Colonic mucosa (tissue), 4 donors: Measurements from ENCODE around the gene CARD6. TPM values are rescaled to one million over a fixed set of nuclear protein-coding genes. Genes with fewer than 3 reads are reported as not detected.

ENCODE experiments used
- DNase-seq: peaks from one replicate; pipeline ENCODE4 v3.0.0-alpha.2; 2020
- H3K27ac ChIP-seq: fragments of 200-600 bp; one replicate; pipeline ENCODE4 v1.8.0; 2021
- H3K27me3 ChIP-seq: fragments of 200-600 bp; one replicate; pipeline ENCODE4 v1.8.0; 2021
- H3K36me3 ChIP-seq: fragments of 200-600 bp; one replicate; pipeline ENCODE4 v1.8.0; 2021
- H3K4me1 ChIP-seq: fragments of 200-600 bp; one replicate; pipeline ENCODE4 v1.8.0; 2021; ENCODE audit warnings: mild to moderate bottlenecking
- H3K4me3 ChIP-seq: fragments of 200-600 bp; one replicate; pipeline ENCODE4 v1.8.0; 2021
- H3K9ac ChIP-seq, 2 donors: one replicate each; pipeline ENCODE4 v1.7.0; 2013; ENCODE audit warnings: control low read depth in 2 of 2, low read depth in 2 of 2, low read length in 2 of 2
- H3K9me3 ChIP-seq: fragments of 200-600 bp; one replicate; pipeline ENCODE4 v1.8.0; 2021
- intact Hi-C: fragments of 100-400 bp; cut with DNase I; formaldehyde crosslinking; loops from one replicate; pipeline ENCODE4 v1.14.1; 2022
- total RNA-seq, 2 donors: library from RNA; stranded (reverse); fragmentation: NEBNext Ultra II Directional in 1 of 2; extraction: Animal tissue kit (Norgen Biotek cat#: 25700) in 1 of 2; gene quantifications; one replicate each; pipeline ENCODE4 v1.2.1, GENCODE V29; 2021
- TF ChIP-seq, protein P1 (sequence below): fragments of 200-600 bp; IDR thresholded peaks from one replicate; pipeline ENCODE4 v1.8.0; 2022; ENCODE audit warnings: antibody characterized with exemption, mild to moderate bottlenecking
- donor health status: healthy.
- donor health status: DM: no; HTN: no; CAD: no.
- donor health status: DM: no; HTN: no; CAD: no.

CARD6 gene
- total RNA-seq, 2 donors from 2014 or later = 1.3 to 2.5 TPM

DNA sequence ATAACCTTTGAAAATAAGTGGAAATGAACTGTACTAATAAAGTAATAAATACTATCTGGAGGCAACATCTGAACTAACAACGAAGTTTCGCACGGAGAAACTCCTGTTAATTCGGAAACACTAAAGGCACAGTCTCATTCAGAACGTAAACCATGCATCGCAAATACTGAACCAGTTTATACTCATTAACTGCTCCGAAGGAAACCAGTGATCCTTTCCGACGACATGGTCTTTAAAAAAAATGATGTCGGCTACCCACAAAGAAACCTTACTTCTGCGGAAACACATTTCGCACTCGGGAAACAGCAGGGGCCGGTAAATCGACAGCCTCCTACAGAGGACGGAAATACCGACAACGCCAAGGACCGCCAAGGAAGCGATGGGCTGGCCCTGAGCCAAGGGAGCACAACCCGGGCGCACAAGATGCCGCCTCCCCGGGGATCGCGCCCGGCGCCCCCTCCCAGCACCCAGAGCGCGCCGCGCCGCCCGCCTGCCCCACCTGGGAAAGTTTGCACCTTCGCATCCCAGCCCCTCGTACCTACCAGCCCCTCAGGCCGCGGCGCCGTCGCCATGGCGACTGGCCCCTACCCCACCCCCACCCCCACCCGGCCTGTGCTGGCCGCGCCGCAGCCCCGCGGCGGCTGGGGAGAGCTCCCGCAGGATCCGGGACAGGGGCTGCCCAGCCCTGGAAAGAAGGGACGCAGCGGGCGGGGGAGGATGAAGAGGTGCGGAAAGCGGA, 43.7 kb upstream of the CARD6 start:
- intact Hi-C loops = no loop called here
- Histone ChIP-seq H3K27ac (peak overlapping the region; percentile 96), H3K9ac (peak overlapping the region; percentile 86 to 89), H3K9me3 (no peaks in the 10 kb centered on the region), H3K4me1 (peaks cover 9% of the 10 kb centered on the region), H3K27me3 (no peaks in the 10 kb centered on the region), H3K36me3 (no peaks in the 10 kb centered on the region), H3K4me3 (peak overlapping the region; percentile 95)
- TF ChIP-seq, protein P1, sequence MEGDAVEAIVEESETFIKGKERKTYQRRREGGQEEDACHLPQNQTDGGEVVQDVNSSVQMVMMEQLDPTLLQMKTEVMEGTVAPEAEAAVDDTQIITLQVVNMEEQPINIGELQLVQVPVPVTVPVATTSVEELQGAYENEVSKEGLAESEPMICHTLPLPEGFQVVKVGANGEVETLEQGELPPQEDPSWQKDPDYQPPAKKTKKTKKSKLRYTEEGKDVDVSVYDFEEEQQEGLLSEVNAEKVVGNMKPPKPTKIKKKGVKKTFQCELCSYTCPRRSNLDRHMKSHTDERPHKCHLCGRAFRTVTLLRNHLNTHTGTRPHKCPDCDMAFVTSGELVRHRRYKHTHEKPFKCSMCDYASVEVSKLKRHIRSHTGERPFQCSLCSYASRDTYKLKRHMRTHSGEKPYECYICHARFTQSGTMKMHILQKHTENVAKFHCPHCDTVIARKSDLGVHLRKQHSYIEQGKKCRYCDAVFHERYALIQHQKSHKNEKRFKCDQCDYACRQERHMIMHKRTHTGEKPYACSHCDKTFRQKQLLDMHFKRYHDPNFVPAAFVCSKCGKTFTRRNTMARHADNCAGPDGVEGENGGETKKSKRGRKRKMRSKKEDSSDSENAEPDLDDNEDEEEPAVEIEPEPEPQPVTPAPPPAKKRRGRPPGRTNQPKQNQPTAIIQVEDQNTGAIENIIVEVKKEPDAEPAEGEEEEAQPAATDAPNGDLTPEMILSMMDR = no peak
- peak; percentile 86 for DNase-seq

DNA sequence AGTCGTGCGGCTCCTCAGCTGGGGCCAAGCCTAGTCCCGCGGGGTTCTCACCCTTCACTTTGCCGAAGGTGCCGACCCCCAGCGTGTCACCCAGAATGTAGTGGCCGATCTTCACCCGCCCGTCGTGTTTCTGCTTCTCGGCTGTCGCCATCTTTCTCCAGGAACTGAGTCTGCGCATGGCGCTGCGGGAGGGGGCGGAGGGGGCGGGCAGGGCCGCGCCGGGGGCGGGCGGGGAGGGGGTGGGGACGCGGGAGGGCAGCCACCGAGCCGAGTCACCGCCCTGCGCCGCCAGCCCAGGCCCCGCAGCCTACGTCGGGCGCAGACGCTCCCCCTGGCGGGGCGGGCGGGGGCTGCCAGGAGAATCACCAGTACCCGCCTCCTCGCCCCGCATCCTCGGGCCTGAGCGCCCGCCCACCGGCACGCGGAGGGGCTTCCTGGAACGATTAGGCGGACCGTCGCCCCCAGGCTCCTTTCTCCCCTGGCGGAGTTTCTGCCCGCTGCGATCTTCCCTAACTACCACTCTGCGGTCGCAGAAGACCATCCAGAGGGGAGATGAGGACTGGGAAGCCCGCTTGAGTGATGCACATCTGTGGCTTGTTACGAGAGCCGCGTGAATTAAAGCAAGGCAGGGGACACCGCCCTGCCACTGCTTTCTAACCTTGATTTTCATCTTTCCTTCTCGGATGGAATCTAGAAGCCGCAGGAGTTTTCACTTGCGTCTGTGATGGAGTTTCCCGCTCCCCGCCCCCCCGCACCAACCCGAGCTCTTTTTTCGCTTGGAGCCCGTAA, 43.0 kb upstream of the CARD6 start, which contains the start of gene PRKAA1:
TSS of gene PRKAA1 (minus strand) at position 363 of the 789 bp plus-strand sequence. CDS start at position 178, 185 bp downstream.
- intact Hi-C loops = no loop called here

DNA sequence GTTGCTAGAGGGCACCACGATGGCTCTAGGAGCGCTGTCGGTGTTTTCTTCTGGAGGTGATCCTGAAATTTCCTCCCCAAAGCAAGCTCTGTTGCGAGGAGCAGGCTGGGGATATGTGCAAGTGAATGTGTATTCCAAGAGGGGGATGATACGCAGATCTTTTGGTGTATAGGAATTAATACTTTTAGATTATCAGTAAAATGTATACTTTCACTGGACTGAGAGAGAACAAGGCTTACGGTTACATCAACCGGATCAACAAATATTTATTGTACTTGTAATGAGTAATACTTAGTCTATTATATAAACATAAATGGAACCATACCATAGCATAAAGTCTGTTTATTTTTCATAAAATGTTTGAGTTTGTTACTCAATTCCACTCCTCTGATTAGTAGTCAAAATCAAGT, 42.4 kb upstream of the CARD6 start:
- H3K27me3 ChIP-seq = no peaks in the 10 kb centered on the region
- peaks cover 9% of the 10 kb centered on the region for H3K4me1 ChIP-seq
- H3K27ac ChIP-seq = peak overlapping the region; percentile 96
- H3K9ac ChIP-seq = peak overlapping the region; percentile 59 to 81
- no peaks in the 10 kb centered on the region for H3K9me3 ChIP-seq
- TF ChIP-seq, protein P1 = no peak
- no peak for DNase-seq
- peak overlapping the region; percentile 95 for H3K4me3 ChIP-seq
- no peaks in the 10 kb centered on the region for H3K36me3 ChIP-seq
- intact Hi-C loops = no loop called here

More for the DNA sequence above, 43.0 kb upstream of the CARD6 start, which contains the start of gene PRKAA1:
- DNase-seq = peak; percentile 91
- TF ChIP-seq, protein P1 = peak; percentile 73
- no peaks in the 10 kb centered on the region for H3K36me3 ChIP-seq
- H3K9ac ChIP-seq = peak within 1 kb of the TSS; percentile 86 to 89
- peak within 1 kb of the TSS; percentile 95 for H3K4me3 ChIP-seq
- H3K27me3 ChIP-seq = no peaks in the 10 kb centered on the region
- H3K27ac ChIP-seq = peak within 1 kb of the TSS; percentile 96
- peaks cover 9% of the 10 kb centered on the region for H3K4me1 ChIP-seq
- no peaks in the 10 kb centered on the region for H3K9me3 ChIP-seq

DNA sequence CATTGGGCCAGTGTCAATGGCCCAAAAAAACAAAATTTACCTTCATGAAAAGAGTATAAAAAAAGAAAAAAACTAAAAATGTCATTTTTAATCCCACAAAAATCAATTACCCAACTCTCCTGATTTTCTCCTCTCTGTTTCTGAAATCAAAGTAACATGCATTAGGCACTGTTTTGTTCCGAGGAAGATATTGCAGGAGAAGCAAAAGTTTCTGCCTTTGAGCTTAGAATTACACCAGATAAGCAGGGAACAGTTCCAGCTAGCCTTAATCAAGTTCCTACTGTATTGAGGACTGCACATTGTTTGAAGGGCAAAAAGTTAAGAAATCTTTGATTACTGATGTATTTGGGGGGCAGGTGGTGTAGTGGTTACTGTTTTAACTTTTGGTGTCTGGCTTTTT, 41.9 kb upstream of the CARD6 start:
- Histone ChIP-seq H3K27ac (no peak overlapping the region), H3K36me3 (no peaks in the 10 kb centered on the region), H3K4me3 (no peak overlapping the region), H3K9ac (no peak overlapping the region), H3K4me1 (peaks cover 9% of the 10 kb centered on the region), H3K27me3 (no peaks in the 10 kb centered on the region), H3K9me3 (no peaks in the 10 kb centered on the region)
- intact Hi-C loops = no loop called here
- TF ChIP-seq, protein P1 = no peak
- DNase-seq = no peak

DNA sequence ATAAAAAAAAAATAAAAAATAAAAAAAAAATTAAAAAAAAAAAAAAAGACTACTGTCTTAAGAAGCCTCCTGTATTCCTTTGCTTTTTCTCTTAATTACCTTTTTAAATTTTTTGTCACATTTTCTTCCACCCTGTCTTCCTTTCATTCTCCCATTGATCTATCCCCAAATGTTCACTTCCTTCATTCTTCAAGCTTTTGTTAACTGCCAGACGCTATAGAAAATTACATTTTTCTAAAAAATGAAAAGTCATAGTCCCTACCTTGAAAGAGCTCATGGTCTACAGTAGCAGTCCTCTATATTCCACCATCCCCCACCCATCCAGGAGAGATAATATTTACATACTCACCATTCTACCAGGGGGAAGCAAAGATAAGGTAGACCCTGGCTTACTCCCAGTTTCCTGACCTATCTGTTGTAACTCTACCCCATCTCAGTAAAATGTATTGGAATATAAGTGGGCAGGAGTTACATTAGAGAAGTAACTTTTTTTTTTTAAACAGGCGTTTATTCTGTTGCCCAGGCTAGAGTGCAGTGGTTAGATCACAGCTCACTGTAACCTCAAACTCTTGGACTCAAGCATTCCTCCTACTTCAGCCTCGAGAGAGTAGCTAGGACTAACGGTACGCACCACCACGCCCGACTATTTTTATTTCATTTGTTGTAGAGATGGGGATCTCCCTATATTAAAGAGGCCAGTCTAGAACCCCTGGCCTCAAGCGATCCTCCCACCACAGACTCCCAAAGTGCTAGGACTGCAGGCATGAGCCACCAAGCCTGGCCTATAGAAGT, 39.2 kb upstream of the CARD6 start:
- Histone ChIP-seq H3K27me3 (no peaks in the 10 kb centered on the region), H3K9ac (no peak overlapping the region), H3K36me3 (no peaks in the 10 kb centered on the region), H3K4me1 (no peaks in the 10 kb centered on the region), H3K4me3 (no peak overlapping the region), H3K9me3 (no peaks in the 10 kb centered on the region), H3K27ac (no peak overlapping the region)
- intact Hi-C loops = no loop called here
- TF ChIP-seq, protein P1 = no peak
- no peak for DNase-seq
